ENCODE results near the gene VPS41.
A peak's percentile ranks its signal among the peaks of the same experiment; 100 is the strongest.

Gene VPS41

GRCh38 chr7:38905056-38905759 lies 3.8 kb downstream of the VPS41 start:
- DNase-seq: peak; percentile 39

DNA sequence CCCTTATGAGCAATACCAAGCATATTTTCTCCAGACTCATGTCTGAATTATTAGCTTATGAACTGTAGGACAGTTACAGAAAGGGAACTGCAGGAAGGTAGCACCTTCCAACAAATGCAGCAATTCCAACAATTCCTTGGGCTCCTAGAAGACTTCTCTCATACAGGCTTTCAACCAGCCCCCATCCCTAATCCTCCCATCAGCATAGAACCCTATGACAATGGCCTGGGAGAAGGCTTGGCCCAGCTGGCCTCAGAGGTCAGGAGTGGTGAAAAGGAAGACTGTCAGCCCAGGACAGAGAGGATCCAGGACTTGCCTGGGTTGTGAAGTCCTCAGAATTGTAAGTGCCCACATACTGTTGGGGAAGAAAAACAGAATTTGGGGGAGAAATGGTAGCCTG lies 5.9 kb downstream of the VPS41 start:
- no peak for DNase-seq

DNA sequence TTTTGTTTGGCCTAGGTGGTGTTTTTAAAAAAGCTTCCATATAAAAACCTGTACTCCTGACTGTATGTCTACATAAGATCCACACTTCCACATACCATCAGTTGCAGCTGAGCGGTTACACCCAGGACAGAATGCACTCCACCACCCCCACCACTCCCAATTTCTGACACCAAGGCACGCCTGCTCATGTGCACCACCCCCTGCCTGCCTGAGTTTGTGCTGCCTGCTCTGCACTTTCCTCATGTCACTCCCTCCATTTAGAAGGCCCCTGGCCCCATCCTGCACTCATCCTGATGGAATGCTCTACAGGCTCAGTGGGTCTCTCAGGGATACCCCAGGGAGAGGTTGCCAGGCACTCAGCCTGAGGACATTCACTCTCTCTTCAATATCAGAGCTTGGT lies 6.5 kb downstream of the VPS41 start:
- DNase-seq: no peak

GRCh38 chr7:38893061-38893460 lies 15.9 kb downstream of the VPS41 start:
- DNase-seq: no peak

DNA sequence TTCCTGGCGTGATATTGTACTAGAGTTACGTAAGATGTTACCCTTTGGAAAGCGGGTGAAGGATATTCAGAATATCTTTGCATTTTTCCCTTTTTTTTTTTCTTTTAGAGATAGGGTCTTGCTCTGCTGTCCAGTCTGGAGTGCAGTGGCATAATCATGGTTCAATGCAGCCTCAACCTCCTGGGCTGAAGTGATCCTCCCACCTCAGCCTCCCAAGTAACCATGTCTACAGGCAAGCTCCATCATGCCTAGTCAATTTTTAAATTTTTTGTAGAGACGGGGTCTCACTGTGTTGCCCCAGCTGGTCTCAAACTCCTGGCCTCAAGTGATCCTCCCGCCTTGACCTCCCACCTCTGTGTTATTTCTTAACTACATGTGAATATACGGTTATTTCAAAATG lies 18.4 kb downstream of the VPS41 start:
- no peak for DNase-seq

GRCh38 chr7:38889872-38890432 lies 19.0 kb downstream of the VPS41 start:
- DNase-seq: no peak

- no peak for DNase-seq
These were observed 19.9 kb downstream of the VPS41 start for GRCh38 chr7:38889079-38889478.

GRCh38 chr7:38886265-38886664 lies 22.7 kb downstream of the VPS41 start:
- no peak for DNase-seq

DNA sequence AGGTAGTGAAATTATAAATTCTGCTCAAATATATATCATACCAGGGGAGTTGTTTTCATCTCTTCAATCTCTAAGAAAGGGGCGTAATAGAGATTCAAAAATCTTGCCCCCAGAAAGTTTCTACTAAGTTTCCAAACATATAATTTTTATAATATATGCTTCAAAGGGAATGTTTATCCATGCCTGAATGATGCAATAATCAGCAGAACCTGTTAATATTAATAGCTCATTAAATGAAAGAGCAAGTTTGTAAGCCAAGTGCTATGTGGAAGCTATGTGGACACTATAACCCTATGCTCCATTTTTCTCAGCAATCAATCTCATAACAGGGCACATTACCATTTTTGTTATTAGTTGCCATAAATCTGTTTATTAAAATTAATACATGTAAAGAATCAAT lies 25.3 kb downstream of the VPS41 start:
- DNase-seq: no peak

GRCh38 chr7:38881947-38882684 lies 26.9 kb downstream of the VPS41 start:
- DNase-seq: no peak

DNA sequence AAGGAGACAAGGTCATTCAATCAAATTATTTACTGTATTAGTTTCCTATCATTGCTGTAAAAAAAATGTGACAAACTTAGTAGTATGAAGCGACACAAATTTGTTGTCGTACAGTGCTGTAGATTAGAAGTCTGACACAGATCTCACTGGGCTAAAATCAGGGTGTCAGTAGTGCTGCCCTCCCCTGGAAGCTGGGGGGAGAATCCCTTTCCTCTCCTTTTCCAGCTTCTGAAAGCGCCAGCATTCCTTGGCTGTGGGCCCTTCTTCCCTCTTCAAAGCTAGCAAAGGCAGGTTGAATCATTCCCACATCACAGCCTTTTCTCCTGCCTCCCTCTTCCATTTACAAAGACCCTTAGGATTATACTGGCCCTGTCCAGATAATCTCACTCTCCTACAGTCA lies 28.0 kb downstream of the VPS41 start:
- no peak for DNase-seq

- DNase-seq: no peak
These were observed 28.5 kb downstream of the VPS41 start for GRCh38 chr7:38880454-38880853.

DNA sequence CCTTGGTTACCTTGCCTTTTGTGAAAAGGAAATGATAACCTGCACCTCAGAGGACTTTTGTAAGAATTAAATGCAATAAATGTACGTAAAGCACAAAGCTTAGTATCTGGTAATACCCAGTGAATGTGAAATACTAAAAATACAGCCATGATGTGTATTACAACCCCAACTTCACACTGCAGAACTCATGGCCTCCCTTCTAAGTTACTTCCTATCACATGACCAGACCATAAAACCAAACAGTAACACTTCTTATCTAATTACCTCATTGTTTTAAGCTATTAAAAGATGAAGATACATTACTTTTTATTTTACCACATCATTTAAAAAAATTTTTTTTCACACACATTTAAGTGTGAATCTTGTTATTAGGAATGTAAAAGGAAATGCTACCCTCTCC lies 29.0 kb downstream of the VPS41 start:
- no peak for DNase-seq

GRCh38 chr7:38878694-38879457 lies 30.1 kb downstream of the VPS41 start:
- DNase-seq: peak; percentile 4

DNA sequence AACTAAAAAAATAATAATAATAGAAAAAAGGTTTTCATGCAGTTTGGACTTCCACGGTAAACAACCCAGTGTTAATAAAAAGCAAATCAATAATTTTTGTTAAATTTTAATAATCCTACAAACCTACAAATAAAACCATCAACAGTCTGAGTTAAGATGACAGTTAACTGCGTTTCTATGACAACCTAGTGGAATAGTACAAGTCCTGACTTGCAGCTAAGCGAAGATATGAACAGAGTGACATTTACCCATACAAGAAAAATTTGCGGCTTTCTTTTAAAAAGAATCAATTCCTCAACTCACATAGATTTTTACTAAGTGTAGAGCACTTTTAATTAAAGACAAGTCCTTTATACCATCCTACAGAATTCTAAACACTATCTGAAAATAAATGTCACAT lies 35.6 kb downstream of the VPS41 start:
- DNase-seq: no peak

- no peak for DNase-seq
These were observed 36.8 kb downstream of the VPS41 start for GRCh38 chr7:38872202-38872601.

GRCh38 chr7:38870147-38870546 lies 38.8 kb downstream of the VPS41 start:
- no peak for DNase-seq

- DNase-seq: no peak
These were observed 45.2 kb downstream of the VPS41 start for GRCh38 chr7:38863601-38864291.

DNA sequence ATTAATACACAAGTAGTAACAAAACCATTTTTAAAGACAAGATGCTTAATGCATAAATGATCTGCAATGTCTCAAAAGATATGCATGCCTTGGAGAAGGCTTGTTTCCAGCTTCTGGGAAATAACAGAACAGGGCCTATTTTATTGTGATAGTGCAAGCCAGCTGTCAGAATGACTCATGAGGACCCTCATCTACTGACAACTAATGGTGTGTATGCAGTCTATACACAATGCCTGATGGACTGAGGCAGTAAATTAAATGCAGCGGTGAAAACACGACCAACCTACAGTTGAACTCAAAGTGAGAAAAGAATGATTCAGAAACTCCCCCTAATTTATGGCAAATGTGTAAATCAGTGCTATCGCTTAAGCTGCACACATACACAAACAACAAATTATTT lies 46.3 kb downstream of the VPS41 start:
- no peak for DNase-seq

GRCh38 chr7:38858259-38858884 lies 50.6 kb downstream of the VPS41 start:
- DNase-seq: no peak

DNA sequence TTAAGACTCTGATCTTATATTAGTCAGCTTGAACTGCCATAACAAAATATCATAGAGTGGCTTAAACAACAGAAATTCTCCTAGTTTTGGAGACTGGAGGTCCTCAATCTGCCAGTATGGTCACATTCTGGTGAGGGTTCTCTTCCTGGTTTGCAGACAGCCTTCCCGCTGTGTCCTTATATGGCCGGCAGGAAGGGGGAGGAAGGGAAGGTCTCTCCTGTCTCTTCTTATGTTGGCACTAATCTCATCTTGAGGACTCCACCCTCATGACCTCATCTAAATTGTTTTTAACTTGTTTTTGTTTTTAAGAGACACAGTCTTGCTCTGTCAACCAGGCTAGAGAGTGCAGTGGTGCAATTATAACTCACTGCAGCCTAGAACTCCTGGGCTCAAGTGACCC lies 53.1 kb downstream of the VPS41 start:
- DNase-seq: no peak

DNA sequence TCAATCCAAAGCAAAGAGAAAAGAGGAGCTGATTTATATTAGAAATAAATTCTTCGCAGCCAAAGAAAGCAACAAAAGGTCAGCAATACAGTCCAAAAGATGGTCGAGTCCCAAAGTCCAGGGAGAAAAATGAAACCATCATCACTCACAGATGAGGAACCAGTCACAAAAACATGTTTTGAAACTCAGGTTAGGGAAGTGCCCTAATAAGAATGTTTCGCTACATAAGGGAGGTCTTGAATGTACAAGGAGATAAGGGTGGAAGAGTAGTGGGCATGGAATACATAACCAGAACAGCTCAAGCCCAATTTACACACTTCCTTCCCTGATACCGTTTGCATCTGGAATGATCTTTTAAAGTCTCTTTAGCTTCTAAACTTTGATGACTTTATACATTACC lies 53.6 kb downstream of the VPS41 start:
- DNase-seq: peak; percentile 59

Data from inflammatory macrophage treated with lipopolysaccharide for 4 hours (primary cell).